HG02763 (cell line): Measurements from ENCODE around the gene NANS.
"Not testable (repeated sequence)": the region's sequence is repeated elsewhere in the genome, so short reads cannot be mapped to it uniquely, and the experiment has no call there.

Experiments used
- ATAC-seq: cut with Tn5 transposase; IDR thresholded peaks from one replicate; pipeline ENCODE4 v1.9.1; 2021; ENCODE audit warnings: mild to moderate bottlenecking, moderate library complexity; ENCODE audit not compliant: unreplicated experiment

The NANS gene, protein sequence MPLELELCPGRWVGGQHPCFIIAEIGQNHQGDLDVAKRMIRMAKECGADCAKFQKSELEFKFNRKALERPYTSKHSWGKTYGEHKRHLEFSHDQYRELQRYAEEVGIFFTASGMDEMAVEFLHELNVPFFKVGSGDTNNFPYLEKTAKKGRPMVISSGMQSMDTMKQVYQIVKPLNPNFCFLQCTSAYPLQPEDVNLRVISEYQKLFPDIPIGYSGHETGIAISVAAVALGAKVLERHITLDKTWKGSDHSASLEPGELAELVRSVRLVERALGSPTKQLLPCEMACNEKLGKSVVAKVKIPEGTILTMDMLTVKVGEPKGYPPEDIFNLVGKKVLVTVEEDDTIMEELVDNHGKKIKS

DNA sequence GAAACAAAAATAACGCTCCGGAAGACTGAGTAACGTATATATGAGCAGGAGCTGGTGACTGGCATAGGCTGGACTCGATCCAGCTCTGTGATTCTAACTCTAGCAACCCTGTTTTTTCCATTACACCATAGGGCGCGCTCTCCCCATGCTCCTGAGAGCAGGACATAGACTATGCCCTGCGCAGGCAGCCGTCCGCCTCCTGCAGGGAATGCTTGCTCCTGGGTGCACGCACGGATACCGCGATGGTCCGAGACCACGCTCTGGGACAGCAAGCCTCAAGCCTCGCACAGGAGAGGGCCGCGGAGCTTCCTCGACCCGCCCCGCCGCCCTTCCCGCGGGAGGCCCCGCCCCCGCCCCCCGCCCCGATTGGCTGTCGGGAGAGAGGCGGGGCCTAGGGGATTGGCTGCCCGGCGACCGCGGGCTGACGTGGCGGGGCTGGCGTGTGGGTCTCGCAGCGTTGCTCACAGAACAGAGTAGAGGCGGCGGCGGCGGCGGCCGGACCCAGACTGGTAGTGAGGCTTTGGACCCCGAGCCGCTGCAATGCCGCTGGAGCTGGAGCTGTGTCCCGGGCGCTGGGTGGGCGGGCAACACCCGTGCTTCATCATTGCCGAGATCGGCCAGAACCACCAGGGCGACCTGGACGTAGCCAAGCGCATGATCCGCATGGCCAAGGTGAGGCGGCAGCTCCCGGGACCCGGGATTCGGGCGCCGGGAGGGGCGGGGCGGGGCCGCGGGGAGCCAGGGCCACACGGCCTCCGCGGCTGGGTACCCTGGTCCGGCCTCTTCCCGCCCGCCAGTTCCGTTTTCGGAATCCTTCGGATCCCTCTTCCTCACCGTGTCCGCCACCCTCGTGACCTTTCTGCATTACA lies at the start of gene NANS:
Gene NANS (plus strand): TSS at position 464 of the 869 bp plus-strand sequence. CDS start 77 bp downstream, at position 541.
- peak; percentile 93 for ATAC-seq

DNA sequence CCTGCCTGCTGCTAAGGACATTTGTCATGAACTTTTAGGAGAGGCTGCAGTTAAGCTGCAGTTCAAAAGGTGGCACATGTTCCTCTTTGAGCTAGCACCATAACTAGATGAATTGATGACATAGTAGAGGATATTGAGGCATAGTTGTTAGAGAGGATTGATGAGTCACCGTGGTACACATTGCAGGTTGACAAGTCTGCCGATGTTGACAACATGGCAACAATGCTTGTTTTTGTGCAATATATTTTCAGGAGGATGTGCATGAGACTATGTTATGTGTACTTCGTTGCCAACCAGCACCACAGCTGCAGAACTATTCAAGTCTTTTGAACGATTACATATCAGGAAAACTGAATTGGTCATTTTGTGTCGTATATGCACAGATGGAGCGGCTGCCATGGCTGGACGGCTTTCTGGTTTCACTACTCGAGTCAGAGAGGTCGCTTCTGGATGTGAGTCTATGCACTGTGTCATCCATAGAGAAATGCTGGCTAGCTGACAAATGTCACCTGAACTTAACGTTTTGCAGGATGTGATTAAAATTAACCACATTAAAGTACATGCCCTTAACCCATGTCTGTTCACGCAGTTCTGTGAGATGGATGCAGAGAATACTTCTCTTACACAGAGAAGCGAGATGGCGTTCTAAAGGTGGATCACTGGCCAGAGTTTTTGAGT lies 49.1 kb upstream of the NANS start:
- no peak for ATAC-seq

DNA sequence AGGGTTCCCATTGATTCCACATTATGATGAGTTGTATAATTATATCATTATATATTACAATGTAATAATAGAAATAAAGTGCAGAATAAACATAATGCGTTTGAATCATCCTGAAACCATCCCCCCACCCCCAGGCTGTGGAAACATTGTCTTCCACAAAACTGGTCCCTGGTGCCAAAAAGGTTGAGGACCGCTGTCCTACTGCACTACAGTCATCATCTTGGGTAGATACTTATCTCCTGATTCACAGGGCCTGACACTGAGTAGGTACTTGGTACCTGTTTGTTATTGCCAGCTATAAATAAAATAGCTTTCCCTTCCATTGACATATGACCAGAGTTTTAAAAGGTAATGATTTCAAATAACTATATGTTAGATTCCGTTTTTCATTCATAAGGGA lies 47.8 kb upstream of the NANS start:
- no peak for ATAC-seq

DNA sequence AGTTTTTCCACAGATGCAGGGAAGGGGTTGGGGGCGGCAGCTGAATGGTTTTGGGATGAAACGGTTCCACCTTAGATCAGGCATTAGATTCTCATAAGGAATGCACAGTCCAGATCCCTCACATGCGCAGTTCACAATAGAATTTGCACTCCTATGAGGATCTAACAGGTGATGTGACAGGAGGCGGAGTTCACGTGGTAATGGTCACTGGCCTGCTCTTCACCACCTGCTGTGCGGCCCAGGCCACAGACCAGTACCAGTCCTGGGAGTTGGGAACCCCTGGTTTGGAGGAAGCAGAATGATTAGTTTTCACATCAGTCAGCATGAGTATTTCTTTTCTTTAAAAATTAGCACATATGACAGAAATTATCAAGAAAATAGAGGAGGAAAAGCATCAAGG lies 47.1 kb upstream of the NANS start:
- ATAC-seq: no peak

DNA sequence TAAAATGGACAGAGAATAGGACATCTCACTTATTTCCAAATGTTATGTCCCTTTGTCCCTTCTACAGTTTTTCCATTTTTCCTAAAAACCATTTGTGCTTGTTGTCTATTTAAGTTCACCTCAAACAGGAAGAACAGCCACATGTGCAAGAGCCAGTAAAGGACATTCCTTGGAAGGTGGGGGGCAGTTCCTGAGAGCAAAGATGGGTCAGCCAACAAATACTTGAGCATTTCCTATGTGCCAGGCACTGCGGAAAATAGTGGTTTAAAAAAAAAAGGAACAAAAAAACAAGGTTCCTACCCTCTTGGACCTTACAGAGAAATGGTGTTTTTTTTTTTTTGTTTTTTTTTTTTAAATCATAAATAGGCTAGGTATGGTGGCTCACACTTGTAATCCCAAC lies 46.6 kb upstream of the NANS start:
- ATAC-seq: no peak

DNA sequence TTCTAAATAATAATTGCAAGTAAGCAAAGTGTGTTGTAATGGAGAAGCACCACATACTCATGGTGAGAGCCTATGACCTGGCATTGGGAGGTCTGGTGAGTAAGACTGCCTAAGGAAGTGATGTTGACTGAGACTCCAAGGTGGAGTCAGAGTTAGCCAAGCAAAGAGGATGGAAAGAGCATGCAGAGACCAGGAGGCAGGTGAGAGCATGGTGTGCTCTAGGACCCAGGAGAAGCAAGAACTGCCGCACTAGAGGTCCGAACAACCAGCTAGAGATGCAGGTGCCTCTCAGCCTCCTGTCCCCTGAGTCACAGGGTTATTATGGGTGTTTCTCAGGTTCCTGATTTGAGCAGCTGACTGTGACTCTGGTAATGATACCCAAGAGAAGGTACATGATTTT lies 46.1 kb upstream of the NANS start:
- ATAC-seq: peak; percentile 94

DNA sequence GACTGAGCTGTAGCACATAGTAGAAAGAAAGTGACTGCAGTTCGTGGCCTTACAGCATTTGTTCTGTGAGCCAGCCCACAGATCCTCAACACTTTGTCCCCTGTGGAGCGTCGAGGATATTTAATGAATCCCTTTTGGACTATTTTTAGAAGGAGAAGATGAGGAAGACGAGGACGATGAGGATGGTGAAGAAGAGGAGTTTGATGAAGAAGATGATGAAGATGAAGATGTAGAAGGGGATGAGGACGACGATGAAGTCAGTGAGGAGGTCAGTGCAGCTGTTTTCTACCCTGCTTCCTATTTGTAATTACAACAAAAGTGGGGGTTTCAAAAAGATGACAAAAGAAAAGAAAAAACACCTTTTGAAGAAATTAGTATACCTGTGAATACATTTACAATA lies 45.4 kb upstream of the NANS start:
- no peak for ATAC-seq

DNA sequence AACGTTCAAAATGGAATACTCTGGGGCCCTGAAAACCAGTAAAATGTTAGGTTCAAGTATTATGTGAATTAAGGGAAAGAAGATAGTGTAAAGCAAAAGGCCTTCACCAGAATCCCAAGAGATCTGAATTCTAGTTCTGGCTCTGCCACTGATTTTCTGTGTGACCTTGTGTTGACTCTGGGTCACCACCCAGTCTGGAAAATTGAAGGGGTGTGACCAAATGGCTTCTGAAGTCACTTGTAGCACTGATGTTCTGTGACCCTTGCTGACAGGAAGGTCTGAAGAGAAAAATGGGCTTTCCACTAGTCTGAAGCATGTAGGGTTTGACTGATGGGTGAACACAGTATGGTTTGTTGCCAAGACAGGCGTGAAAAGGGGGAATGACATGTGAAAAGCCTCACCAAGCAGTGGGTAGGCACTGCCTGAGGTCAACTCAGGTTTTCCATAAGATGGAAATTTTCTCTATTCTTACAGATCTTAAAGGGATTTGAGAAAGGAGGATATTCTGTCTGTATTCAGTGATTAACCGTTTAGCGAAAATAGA lies 40.3 kb upstream of the NANS start:
- no peak for ATAC-seq

DNA sequence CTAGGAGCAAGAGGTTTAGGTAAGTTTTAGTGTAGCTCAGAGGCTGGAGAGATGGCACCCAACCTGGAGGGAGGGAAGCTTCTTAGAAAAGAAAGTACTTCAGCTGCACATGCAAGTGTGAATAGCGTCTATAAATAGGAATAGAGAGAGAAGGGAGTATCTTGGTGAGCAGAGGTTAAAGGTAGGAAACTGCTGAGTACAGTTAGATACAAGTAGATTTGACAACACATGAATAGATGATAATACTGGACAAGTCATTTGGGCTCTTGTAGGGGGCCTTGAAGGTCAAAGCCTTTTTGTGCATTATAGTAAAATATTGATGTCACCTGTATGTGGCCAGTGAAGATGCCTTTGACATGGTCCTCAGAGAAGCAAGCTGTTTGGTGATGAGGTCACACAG lies 39.2 kb upstream of the NANS start:
- no peak for ATAC-seq

DNA sequence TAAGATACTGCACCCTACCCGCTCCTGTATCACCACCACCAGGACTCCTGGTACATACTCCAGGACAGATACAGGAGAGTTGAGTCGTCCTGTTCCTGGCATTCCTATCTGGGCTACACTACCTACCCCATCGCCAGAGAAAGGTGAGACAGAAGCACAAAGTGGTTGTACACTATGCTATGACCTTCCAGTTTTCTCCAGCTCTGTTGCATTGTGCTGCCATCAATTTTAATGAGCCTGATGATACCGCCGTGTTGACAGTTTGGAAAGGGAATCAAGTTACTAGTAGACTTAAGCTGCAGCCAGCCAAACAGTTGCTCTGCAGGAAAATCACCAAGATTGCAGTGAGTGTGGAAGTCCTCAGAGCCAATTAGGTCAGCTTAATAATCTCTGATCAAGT lies 38.2 kb upstream of the NANS start:
- no peak for ATAC-seq

DNA sequence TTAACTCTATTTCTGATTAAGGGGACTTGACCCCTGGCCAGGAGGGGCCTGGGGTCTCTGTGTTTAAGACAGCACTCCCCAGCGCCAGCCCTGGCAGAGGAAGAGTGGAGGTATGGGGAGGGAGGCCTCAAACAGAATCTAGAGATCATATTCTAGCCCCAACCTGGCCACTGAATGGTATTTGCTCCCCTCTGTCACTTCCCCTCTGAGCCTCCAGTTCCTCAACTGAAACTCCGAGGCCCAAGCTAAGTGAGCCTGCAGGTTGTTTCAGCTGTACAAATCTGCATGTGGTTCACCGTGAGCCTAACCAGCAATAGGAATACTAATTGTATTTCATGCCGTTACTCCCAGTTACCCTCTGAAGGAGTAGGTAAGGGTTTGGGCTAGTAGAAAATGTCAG lies 37.4 kb upstream of the NANS start:
- no peak for ATAC-seq

DNA sequence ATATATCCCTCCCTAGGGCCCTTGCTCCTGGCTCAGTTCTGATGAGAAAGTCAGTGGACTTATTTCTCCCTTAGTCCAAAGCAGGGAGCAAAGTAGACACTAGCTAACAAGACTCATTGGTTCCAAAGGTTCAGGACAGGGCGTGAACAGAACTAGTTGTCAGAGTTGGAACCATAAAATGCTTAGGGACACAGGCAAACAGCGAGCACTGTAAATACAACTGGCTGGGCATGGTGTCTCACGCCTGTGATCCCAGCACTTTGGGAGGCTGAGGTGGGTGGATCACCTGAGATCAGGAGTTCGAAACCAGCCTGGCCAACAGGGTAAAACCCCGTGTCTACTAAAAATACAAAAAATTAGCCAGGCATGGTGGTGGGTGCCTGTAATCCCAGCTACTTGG lies 36.7 kb upstream of the NANS start:
- not testable (repeated sequence) for ATAC-seq

DNA sequence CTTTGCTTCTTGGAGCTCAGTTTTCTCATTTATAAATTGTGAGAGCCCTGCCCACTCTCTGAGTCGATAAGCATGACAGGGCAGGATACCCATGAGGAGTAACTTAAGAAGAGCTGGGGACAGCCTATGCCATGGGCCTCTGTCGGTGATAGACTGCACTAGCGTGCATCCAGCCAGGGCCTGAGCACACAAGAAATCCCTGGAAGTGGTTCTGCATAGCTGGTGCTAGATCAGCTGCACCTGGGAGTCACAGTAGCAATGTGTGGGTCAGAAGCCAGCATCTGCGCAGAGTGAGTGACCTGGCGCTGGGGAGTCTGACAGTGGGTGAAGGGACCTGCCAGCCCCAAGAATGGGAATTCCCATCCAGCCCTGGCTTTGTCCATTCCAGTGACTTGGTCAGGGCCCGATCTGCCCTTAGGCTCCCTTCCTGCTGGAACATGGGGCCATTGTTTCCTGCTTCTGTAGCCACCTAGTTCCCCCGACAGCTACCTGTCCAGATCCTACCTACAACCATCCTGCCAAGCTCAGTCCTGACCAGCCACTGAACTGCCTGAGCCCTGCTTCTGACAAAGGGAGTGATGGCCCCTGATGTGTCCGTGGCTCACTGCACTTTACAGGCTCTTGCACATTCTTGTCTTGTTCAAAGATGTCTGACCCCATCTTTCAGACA lies 35.9 kb upstream of the NANS start:
- no peak for ATAC-seq

DNA sequence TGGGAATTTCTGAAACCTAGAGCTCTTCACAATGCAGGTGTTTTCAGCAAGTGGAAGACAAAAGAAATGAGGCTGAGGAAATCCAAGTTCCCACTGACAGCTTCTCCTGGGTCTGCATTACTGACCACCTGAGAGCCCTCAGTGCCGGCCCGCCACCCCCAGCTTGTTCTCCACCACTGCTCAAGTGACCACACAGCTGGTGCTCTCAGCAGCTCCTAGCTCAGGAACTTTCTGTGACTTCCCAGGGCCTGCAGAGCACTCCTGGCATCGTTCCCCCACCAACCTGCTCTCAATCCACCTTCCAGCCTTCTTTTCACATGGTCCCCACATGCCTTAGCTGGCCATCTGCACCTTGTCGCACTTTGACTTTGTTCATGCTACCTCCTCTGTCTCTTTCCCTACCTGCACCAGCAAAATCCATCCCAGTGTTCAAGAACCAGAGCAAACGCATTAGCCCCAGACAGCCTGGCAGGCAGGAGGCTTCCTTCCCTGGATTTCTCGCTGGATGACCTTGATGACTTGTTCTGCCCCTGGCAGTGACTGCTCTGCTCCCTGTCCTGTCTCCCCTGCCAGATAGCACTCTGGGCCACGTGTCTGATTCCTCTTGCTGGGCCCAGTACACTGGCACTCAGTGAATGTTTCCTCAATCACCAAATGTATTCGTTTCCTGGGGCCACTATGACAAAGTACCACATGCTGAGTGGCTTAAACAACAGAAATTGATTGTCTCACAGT lies 35.1 kb upstream of the NANS start:
- no peak for ATAC-seq

DNA sequence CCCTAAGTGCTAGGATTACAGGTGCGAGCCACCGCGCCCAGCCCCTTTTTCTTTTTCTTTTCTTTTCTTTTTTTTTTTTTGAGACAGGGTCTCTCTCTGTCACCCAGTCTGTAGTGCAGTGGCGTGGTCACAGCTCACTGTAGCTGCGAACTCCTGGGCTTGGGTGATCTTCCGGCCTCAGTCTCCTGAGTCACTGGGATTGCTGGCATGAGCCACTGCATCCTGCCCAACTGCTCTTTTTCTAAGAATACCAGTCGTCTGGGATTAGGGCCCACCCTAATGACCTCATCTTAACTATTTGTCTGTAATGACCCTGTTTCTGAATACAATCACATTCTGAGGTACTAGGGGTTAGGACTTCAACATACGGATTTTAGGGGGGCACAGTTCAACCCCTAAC lies 34.1 kb upstream of the NANS start:
- ATAC-seq: no peak

DNA sequence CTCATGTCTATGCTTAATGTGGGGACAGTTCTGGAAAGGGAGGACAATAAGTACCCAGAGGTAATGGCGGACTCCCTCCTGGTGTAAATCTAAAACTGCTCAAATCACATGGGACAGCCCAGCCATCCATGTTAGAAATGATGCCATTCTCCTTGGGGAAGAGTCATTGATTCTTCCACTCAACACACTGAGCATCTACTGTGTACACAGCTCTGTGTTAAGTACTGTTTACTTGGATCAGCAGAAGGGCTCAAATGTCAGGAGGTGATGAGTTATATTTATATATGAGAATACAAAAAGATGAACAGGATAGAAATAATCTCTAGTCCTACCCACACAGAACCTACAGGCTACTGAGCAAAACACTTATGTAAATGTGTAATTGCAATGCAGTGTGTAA lies 31.8 kb upstream of the NANS start:
- no peak for ATAC-seq

DNA sequence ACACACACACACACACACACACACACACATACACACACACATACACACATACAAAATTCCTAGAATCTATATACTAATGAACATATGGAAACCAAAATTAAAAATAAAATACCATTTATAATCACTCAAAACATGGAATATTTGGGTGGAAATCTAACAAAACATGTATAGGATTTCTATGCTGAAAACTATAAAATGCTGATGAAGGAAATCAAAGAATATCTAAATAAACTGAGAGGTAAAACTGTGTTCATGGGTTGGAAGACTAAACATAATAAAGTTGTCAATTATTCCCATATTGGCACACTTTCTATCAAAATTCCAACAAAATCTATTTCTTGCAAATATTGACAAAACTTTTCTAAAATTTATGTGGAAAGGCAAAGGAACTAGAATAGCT lies 25.4 kb upstream of the NANS start:
- ATAC-seq: no peak

DNA sequence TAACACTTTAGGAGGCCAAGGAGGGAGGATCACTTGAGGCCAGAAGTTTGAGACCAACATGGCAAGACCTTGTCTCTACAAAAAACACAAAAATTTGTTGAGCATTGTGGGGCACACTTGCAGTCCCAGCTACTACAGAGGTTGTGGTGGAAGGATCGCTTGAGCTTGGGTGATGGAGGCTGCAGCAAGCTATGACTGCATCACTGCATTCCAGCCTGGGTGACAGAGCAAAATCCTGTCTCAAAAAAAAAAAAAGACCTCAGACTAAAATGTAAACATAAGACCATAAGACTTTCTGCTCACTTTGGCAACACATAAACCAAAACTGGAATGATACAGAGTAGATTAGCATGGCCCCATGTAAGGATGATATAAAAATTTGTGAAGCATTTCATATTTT lies 24.6 kb upstream of the NANS start:
- ATAC-seq: no peak

DNA sequence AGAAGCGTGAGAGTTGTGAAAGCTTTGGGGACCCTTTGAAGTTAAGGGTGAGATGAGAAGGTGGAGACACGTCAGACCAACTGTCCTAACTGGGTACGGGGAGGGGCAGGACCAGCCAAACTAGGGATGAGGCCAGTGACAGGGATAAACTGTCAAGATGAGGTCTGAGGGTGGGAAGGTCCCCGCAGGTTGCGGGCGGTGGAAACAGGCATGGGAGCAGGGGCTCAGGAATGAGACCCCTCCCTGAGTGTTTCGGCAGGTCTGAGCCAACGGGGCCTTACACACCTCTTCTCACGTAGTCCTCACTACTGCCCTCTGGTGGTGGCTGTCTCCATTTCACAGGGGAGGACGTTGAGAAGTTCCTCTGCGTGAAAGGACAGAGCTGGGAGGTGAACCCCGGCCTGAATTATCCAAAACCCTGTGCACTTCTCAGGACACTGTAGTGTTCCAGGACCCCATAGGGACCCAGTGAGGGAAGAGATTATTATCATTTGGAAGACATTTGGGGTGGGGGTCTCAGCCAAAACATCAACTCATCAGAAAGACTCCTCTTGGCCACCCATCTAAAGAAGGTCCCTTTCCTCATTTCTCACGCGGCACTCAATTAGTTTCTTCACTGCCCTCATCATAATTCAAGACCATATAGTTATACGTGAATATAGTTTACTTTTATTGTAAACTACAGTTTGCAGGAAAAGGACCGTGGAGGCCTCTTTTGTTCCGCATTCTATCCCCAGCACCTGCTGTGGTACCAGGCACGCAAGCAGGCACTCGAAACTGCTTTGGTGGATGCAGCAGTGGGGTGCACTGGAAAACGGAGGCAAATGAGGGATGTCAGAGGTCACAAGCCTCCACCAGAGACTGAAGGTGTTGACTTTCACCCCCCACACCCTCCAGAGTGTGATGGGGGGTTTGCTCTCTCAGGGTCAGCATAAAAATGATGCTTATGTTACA lies 21.7 kb upstream of the NANS start:
- ATAC-seq: no peak
